Activated gamma-delta T cell treated with Interleukin-2 at 50 U/mL for 16 hours (primary cell): ENCODE measurements around the gene RAPGEF4.
A peak's percentile ranks its signal among the peaks of the same experiment; 100 is the strongest.
"Not testable (repeated sequence)": the region's sequence is repeated elsewhere in the genome, so short reads cannot be mapped to it uniquely, and the experiment has no call there.

Source experiments
- DNase-seq: peaks from one replicate; pipeline ENCODE4 v3.0.0-alpha.2; 2020

Gene RAPGEF4

GRCh38 chr2:172777431-172777830 lies 41.8 kb downstream of the RAPGEF4 start:
- DNase-seq, result no peak

- no peak for DNase-seq
Measured at GRCh38 chr2:172782506-172783164, 47.0 kb downstream of the RAPGEF4 start.

GRCh38 chr2:172783165-172783898 lies 47.7 kb downstream of the RAPGEF4 start:
- no peak for DNase-seq

- no peak for DNase-seq
Measured at GRCh38 chr2:172788871-172789270, 53.2 kb downstream of the RAPGEF4 start.

- DNase-seq, result no peak
Measured at GRCh38 chr2:172790404-172790803, 54.8 kb downstream of the RAPGEF4 start.

- DNase-seq, result no peak
Measured at GRCh38 chr2:172791953-172792352, 56.3 kb downstream of the RAPGEF4 start.

GRCh38 chr2:172792711-172793110 lies 57.1 kb downstream of the RAPGEF4 start:
- no peak for DNase-seq

- not testable (repeated sequence) for DNase-seq
Measured at GRCh38 chr2:172803308-172803707, 67.7 kb downstream of the RAPGEF4 start.

- no peak for DNase-seq
Measured at GRCh38 chr2:172804423-172804822, 68.8 kb downstream of the RAPGEF4 start.

GRCh38 chr2:172806493-172806892 lies 70.8 kb downstream of the RAPGEF4 start:
- DNase-seq, result no peak

GRCh38 chr2:172806996-172807395 lies 71.4 kb downstream of the RAPGEF4 start:
- no peak for DNase-seq

GRCh38 chr2:172808156-172808555 lies 72.5 kb downstream of the RAPGEF4 start:
- DNase-seq, result no peak

- DNase-seq, result peak; percentile 19
Measured at GRCh38 chr2:172811027-172811426, 75.4 kb downstream of the RAPGEF4 start.

GRCh38 chr2:172812158-172812744 lies 76.6 kb downstream of the RAPGEF4 start:
- DNase-seq, result no peak

GRCh38 chr2:172813314-172813888 lies 77.8 kb downstream of the RAPGEF4 start:
- DNase-seq, result no peak

GRCh38 chr2:172817411-172817810 lies 81.8 kb downstream of the RAPGEF4 start:
- DNase-seq, result no peak

- no peak for DNase-seq
Measured at GRCh38 chr2:172819943-172820342, 84.3 kb downstream of the RAPGEF4 start.

- DNase-seq, result no peak
Measured at GRCh38 chr2:172821370-172822338, 86.0 kb downstream of the RAPGEF4 start.

- no peak for DNase-seq
Measured at GRCh38 chr2:172822585-172822984, 86.9 kb downstream of the RAPGEF4 start.

- DNase-seq, result no peak
Measured at GRCh38 chr2:172823261-172823850, 87.7 kb downstream of the RAPGEF4 start.

GRCh38 chr2:172826522-172826921 lies 90.9 kb downstream of the RAPGEF4 start:
- DNase-seq, result no peak

- no peak for DNase-seq
Measured at GRCh38 chr2:172829229-172829628, 93.6 kb downstream of the RAPGEF4 start.
